HG03378 (cell line): ENCODE results near the gene ACSL3.
"Not testable (repeated sequence)": the region's sequence is repeated elsewhere in the genome, so short reads cannot be mapped to it uniquely, and the experiment has no call there.

Experiments
- ATAC-seq: cut with Tn5 transposase; IDR thresholded peaks from one replicate; pipeline ENCODE4 v1.9.1; 2021; ENCODE audit warnings: mild to moderate bottlenecking, moderate library complexity; ENCODE audit not compliant: unreplicated experiment

Gene ACSL3

DNA sequence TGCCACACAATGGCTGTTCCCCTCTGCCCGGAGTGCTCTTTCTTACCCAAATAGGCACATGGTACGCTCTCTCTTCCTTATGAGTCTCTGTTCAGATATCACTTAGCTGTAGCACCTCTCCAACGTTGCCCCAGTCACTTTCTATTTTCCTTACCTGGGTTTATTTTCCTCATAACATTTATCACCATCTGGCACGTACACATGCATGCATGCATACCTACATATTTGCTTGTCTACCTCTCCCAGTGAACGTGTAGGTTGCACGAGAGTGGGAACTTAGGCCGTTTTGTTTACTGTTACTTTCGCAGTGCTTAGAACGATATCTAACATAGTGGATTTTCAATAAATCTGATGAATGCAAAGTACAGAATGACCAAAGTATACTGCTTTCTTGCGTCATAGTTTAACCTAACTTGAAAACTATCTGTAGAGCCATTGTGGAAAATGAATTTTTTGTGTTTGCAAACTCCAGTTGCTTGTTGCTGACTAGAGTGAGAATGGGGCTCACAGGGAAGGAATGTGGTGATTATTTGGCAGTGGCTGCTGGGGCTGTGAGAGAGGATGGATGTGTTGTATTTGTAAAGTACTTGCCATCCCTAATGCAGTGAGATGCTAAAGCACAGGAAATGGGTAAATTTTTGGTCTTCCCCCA is 47.1 kb downstream of the ACSL3 start:
- no peak for ATAC-seq

DNA sequence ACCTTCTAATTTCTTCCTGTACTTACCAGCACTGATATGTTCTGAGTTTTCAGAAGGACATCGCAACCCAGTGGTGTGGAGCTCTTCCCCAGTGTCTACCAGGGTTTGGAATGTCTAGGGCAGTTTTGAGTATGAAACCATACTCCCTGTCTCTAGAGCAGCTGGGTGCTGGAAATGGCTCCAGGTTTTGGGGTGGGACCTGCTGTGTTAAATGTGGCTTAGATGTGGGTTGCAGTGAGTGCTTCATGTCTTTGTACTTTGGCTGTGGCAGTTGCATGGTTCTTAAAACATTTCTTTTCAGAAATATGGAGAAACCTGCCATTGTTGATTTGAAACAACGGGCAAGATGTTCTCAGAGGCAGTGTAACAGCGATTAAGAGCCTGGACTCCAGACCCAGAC is 48.5 kb downstream of the ACSL3 start:
- no peak for ATAC-seq

DNA sequence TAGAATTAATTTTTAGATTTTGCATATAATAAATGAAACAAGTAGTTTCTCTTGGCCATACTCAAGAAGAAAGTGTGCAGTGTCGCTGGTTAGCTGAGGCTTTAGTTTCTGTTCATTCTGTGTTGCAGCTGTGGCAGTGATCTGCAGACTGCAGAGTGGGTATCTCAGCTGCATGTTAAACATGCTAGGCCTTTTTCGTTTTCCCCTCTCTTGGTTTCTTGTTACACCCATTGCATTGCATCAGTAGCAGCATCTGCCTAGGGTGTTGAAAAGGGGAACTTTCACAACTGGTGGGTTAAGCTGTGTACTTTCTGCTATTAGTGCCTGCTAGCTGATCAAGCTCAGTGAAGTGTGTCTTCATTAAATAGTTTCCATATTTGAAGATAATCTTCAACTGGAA is 51.3 kb downstream of the ACSL3 start:
- peak; percentile 98 for ATAC-seq

DNA sequence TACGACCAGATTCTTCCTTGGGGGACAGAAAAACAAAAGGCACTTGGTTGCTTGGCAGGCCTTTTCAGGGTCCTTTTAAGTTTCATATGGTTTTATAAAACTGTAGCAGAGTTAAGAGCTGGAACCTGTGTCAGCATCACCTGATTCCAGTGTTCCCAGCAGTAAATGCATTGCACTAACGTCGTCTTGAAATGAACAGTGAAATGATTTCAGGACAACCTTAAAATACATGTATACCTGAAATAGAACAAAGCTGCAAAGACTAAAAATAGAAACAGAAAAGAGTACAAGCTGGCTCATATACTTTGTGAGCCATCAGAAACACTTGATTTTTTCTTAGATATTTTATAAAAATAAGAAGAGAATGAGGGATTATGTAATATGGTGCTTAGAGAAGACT is 51.9 kb downstream of the ACSL3 start:
- ATAC-seq = no peak

DNA sequence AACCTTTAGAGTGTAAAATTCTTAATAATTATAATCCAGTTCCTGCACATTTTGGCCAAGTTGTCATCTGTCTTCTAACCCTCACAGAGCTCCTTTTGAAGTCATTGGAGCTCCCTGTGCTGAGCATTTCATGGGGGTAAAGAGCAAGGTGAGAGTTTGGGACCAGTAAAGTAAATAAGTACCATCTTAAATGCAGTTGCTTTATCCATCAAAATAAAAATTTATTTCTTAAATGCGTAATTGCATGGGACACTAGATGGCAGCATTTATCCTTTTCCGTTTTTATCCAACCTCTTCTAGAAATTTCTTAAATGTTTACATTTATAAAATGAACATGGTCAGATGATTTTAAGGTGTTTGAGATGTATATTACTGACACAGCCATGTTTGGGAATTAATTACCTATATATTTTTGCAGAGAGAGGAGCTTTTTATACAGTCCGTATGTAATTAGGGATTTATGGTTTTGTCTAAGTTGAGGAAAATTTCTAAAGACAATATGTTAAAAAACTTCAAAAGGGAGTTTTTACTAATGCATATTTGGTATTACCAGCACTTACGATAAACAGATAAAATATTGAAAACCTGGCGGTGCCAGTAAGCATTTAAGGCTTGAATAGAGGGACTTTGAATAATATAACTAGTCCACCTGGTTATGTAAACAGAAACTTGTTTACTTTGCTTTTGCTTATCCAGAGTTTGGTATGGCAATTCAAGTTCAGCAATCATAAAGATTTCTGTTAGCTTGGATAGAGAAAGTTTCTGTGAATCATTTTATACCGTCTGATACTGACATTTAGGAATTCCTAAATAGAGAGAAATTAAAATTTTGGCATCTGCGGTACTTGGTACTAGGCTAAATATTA is 54.5 kb downstream of the ACSL3 start:
- no peak for ATAC-seq

DNA sequence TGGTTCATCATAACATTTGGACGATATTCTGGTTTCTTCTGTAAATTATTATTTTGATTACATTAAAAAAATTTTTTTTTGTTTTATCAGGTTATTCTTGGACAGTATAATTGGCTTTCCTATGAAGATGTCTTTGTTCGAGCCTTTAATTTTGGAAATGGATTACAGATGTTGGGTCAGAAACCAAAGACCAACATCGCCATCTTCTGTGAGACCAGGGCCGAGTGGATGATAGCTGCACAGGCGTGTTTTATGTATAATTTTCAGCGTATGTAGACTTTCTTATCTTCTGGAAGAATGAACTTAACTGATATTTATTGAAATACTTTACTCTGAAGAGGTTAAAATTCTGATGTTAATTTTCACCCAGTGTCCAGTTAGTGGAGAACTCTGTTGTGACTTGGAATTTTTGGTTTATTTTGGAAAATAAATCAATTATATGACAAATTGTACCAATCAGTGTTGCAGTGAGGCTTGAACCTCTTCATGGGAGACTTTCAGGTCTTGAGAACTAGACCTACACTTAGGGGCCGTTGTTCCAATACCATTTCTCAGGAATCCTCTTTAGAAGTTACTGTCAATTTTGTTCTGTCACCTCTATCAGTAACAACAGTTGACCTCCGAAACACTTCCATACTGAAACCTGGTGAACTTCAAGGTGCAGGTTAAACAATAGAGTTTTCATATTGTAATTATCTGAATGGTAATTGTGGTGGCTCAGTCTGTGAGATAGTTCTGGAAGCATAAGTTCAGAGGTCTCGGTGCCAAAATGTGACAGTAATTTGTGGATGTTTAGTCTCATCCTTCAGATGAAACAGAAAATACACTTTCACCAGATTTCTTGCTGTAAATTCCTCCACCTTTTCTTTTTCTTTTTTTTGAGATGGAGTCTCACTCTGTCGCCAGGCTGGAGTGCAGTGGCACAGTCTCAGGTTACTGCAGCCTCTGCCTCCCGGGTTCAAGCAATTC is 55.7 kb downstream of the ACSL3 start:
- no peak for ATAC-seq

DNA sequence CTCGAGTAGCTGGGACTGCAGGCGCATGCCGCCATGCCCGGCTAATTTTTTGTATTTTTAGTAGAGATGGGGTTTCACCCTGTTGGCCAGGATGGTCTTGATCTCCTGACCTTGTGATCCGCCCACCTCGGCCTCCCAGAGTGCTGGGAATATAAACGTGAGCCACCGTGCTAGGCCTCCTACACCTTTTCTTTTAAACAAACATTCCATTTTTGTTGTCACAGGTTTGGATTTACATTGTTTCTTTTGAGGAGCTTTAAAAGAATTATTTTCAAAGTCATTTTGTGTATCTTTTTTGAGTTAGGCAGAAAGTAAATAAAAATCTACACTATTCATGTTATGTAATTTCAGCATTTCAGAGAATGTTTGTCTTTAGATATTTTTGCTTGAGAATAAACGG is 56.4 kb downstream of the ACSL3 start:
- not testable (repeated sequence) for ATAC-seq

DNA sequence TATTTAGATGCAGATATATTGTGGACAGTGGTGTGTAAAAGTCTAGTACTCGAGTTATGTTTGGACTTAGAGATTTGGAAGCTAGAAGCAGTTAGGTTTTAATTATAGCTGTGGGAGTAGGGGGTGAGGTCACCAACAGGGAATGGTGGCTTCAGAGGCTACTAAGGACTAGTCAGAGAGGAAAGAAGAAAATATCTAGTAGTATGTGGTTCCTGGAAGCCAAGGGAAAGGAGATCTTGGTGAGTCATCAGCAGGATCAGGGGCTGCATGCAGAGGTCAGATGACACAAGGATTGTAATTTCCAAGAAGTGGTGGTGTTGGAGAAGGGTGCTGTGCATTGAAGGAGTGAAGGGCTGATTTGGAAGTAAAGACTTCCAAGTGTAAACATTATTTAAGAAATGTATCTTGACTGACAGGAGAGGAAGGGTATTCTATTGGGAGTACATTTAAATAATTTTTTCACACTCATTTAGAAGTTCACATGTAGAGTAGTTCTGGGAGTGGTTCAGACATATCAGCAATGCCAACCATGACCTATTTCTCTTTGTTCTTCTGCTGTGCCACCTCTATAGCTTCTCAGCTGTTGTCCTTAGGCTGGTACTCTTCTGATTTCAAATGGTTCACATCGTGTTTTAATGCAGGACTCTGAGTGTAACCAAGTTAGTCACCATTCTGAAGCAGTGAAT is 59.1 kb downstream of the ACSL3 start:
- no peak for ATAC-seq

DNA sequence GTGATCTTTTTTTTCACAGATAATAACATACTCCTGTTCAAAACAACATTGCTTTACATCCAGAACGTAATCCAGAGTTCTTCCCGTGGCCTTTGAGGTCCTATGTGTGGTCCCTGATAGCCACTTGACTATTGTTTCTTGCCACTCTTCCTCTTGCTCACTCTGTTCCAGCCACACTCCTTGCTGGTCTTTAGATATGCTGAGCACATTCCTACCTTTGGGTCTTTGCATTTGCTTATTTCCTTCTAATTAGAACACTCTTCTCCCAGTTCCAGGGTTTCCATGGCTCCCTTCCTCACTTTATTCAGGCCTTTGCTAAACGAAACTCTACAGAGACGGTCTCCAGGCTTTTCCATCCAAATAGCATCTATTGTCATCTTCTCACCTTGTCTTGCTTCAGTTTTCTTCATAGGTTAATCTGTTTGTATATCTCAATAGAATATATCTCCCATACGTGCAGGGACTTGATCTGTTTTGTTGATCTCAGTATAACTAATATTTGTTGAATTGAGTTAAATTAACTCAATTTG is 59.9 kb downstream of the ACSL3 start:
- ATAC-seq = no peak

DNA sequence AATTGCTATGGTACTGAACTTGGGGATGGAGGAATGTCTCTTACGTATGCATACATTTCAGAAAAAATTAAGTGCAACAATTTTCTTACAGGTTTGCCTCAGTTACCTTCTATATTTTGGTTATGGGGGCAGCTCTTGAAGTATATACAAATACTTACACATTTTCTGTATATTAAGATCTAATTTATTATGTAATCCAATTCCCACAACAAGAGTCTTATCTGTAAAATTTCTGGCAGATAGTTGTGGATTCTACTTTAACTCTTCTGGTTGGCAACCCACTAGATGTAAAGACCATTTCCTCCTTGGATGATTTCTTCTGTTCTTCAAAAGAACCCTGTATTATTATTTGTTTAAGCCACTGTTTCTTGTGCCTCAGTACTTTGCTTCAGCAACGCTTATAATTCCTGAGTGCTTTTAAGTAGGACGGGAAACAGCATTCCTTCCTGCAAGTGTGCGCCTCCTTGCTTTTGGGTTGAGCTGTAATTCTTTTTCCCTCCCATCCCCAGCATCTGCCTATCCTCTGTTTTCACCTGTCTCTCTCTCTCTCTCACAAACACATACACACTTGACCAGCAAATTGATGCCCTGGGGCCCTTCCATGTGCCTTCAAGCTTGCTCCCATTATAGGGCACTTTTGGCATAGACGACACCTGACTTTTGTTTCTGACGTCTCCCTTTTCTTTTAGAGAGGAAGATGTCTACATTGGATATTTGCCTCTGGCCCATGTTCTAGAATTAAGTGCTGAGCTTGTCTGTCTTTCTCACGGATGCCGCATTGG is 61.4 kb downstream of the ACSL3 start:
- no peak for ATAC-seq

DNA sequence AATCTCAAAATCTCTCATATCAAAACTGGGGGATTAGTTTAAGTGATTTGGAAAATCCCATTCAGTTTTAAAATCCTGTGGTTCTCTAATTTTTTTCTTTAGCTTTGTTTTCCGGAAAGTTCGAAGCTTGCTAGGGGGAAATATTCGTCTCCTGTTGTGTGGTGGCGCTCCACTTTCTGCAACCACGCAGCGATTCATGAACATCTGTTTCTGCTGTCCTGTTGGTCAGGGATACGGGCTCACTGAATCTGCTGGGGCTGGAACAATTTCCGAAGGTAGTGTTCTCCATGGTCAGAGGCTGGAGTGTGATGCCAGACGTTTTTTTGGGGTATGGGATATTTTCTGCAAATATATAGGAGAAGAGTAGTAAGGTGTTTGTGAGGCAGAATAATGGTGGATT is 66.1 kb downstream of the ACSL3 start:
- ATAC-seq = no peak

DNA sequence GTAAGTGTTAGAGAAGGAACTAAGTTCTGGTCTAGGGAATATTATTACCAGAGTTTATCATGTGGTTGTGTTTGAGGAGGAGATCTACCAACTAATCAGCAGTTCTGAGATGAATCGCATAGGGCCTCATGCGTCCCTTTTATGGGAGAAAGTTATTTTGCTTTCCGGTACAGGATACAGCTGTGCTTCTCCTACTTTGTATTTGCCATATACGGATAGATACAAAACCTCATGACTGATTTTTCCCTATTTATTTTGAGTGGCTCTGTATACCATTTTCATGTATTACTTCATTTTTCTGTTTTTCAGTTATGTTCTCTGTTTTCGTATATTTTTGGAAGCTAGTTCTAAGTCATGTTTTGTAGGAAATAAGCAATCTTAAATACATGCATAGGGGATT is 66.8 kb downstream of the ACSL3 start:
- ATAC-seq = no peak

DNA sequence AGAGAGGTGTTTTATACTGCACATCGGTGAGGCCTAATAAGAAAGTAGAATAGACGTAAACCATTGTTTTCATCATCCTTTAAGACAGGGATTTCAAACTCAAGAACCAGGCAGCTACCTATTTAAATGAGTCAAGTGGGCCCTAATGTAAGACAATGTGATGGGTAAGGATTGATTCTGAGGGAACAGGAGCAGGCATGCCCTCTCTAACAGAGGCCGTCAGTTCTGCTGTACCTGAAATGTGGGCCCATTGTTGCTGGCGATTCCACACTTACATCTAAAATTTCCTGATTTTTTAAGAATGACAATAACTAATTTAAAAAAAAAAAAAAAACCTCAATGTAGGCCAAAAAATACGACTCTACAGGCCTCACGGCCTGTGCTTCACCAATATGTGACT is 67.5 kb downstream of the ACSL3 start:
- no peak for ATAC-seq

DNA sequence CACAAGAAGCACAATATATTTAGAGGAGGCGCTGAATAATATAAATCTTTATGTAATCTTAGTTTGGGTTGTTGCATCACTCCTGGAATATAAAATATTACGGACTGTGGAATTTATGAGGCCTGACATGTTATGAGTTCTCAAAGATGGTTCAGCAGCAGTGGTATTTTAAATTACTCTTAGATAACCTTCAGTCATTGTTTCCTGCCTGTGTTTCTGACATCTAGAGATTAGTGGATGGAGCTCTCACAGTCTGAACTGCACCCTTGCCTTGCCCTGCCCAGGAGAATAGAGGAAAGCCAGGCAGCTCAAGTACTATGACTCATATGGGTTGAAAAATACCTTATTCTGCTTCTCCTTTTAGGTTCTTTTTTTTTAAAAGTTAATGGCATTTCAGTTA is 70.0 kb downstream of the ACSL3 start:
- ATAC-seq = no peak

DNA sequence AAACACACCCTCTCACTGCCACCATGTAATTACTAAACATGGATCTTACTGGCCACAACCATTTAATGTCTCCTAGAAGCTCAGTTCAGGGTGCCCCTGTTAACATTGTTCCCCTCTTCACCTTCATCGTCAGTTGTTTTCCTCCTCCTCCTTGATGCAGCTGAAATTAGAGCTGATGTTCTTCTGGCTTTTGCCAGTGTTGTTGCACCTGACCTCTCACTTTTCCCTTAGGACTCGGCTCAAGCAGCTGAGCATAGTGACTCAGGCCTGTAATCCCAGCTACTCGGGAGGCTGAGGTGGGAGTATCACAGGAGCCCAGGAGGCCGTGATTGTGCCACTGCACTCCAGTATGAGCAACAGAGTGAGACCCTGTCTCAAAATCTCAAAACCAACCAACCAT is 70.8 kb downstream of the ACSL3 start:
- no peak for ATAC-seq

DNA sequence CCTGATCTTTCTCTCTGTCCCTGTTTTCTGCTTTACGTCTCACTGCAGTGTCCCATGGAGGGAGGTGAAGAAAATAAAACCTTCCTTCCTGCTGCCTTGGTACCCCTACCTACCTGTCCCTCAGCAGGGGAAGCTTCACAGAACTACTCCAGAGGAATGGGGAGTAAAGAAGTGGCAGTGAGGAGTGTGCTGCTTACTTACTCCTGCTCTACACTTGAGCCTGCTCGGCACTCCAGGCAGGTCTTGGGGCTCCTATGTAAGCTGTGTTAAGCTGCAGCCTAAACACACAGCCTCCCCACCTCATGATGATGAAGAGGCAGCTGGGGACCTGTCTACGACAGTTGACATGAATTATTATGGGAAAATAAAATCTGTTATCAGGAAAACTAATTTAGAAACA is 72.6 kb downstream of the ACSL3 start:
- no peak for ATAC-seq

DNA sequence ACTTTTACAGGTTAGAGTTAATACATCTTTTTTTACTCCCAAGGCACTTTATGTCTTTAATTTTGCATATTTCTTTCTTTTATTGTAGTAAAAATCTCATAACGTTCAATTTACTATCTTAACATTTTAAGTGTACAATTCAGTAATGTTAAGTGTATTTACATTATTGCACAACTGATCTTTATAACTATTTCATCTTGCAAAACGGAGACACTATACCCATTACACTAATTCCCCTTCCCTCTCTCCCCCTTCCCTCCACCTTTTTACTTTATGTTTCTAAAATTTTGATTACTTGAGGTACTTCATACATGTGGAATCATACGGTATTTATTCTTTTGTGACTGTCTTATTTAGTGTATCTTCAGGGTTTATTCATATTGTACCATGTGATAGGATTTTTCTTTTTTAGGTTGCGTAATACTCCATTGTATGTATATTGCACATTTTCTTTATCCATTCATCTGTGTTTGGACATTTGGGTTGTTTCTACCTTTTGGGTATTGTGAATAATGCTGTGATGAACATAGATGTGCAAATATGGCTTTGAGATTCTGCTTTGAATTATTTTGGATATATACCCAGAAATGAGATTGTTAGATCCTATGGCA is 75.0 kb downstream of the ACSL3 start:
- ATAC-seq = no peak

DNA sequence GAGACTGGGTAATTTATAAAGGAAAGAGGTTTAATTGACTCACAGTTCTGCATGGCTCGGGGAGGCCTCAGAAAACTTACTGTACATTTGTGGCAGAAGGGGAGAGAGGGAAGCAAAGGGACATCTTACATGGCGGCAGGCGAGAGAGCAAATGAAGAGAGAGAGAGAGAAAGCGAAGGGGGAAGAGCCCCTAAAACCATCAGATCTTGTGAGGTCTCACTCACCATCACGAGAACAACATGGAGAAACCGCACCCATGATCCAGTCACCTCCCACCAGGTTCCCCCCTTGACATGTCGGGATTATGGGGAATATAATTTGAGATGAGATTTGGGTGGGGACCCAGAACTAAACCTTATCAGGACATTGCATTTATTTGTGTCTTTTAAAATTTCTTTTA is 75.9 kb downstream of the ACSL3 start:
- no peak for ATAC-seq

DNA sequence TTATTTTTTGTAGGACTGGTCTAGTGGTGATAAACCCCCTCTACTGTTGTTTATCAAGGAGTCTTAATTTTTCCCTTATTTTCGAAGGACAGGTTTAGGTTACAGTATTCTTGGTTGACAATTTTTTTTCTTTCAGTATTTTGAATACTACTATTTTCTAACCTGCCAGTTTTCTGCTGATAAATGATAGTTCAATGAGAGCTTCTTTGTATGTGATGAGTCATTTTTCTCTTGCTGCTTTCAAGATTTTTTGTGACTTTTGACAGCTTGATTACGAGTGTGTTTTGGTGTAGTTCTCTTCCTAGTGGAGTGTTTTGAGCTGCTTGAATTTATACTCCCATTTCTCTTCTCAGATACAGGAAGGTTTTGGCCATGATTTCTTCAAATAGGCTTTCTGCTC is 77.5 kb downstream of the ACSL3 start:
- ATAC-seq = no peak
